SJCRH30 (cell line): ENCODE results near the gene GALNTL6. TPM values are rescaled to one million over a fixed set of nuclear protein-coding genes. Genes with fewer than 3 reads are reported as not detected.
A peak's percentile ranks its signal among the peaks of the same experiment; 100 is the strongest.

Source experiments
- DNase-seq, 2 experiments: peaks; one replicate each; pipeline ENCODE4 v3.0.0-alpha.2; 2015 to 2020
- H3K27ac ChIP-seq: fragments of 250-450 bp; sonication (Bioruptor Pico); 2 replicates; pipeline ENCODE4 v1.5.1; 2020; ENCODE audit warnings: mild to moderate bottlenecking, moderate library complexity
- H3K27me3 ChIP-seq: fragments of 250-450 bp; sonication (Bioruptor Pico); 2 replicates; pipeline ENCODE4 v1.5.1; 2020; ENCODE audit warnings: mild to moderate bottlenecking, moderate library complexity
- H3K36me3 ChIP-seq: fragments of 250-450 bp; sonication (Bioruptor Pico); 2 replicates; pipeline ENCODE4 v1.5.1; 2020; ENCODE audit warnings: mild to moderate bottlenecking, moderate library complexity
- H3K4me1 ChIP-seq: fragments of 250-450 bp; sonication (Bioruptor Pico); 2 replicates; pipeline ENCODE4 v1.5.1; 2020; ENCODE audit warnings: mild to moderate bottlenecking, moderate library complexity
- H3K4me3 ChIP-seq: fragments of 250-450 bp; sonication (Bioruptor Pico); 2 replicates; pipeline ENCODE4 v1.5.1; 2020; ENCODE audit warnings: mild to moderate bottlenecking, moderate library complexity
- H3K9me3 ChIP-seq: fragments of 250-450 bp; sonication (Bioruptor Pico); replicated peaks from 2 replicates; pipeline ENCODE4 v1.5.1; 2020; ENCODE audit warnings: mild to moderate bottlenecking, moderate library complexity
- total RNA-seq: library from RNA; depleted of rRNA; stranded (reverse); fragments of >200 nt; shearing (Covaris generic); gene quantifications from 2 replicates; pipeline ENCODE4 v1.2.3, GENCODE V29; 2014

GALNTL6 gene
- total RNA-seq, 1 experiment from 2014 or later: 0.36 TPM

DNA sequence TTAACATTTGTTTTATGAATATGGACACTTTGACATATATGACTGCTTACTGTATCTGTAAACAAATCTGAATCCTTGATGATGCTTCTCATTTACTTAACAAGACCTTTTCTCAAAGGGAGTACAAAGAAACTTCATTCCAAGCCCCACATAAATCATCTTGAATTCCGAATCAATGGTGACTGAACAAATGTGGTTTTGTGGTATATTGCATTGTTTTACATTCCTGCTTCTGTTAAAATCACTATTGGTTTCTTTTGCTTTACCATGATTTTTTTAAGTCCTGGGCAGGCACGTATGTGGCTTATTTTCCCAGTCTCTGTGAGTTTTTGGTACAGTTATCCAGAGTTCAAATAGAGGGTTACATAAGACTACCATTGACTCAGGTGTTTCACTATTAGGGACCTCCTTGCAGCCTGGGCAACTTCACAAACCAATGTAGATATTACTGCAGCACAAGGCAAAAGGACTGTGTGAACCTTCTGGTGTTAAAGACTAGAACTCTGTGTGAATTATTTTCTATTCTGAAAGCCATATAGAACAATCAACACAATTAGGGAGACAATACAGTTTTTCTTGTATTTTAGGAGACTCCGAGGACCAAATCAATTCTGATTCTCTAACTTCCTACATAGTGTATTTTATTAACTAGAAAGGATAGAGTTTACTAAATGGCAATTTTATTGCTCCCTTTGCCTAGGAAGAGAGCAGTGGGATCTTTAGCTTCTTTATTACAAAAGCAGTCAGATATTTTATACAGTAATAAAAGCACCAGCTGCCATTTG is 196.4 kb downstream of the GALNTL6 start:
- no peak for DNase-seq
- Histone ChIP-seq H3K36me3 (no peaks in the 10 kb centered on the region), H3K9me3 (no peaks in the 10 kb centered on the region), H3K4me3 (no peak overlapping the region), H3K27me3 (no peaks in the 10 kb centered on the region), H3K4me1 (no peaks in the 10 kb centered on the region), H3K27ac (no peak overlapping the region)

- Histone ChIP-seq H3K4me3 (no peak overlapping the region), H3K27me3 (no peaks in the 10 kb centered on the region), H3K27ac (no peak overlapping the region), H3K36me3 (no peaks in the 10 kb centered on the region), H3K9me3 (no peaks in the 10 kb centered on the region), H3K4me1 (no peaks in the 10 kb centered on the region)
- DNase-seq: no peak
Observed at GRCh38 chr4:172011196-172011595, 198.0 kb downstream of the GALNTL6 start.

- Histone ChIP-seq H3K27me3 (no peaks in the 10 kb centered on the region), H3K36me3 (no peaks in the 10 kb centered on the region), H3K4me3 (no peak overlapping the region), H3K4me1 (no peaks in the 10 kb centered on the region), H3K9me3 (no peaks in the 10 kb centered on the region), H3K27ac (no peak overlapping the region)
- DNase-seq: no peak
Observed at GRCh38 chr4:172018358-172018757, 205.2 kb downstream of the GALNTL6 start.

GRCh38 chr4:172035562-172035961 is 222.4 kb downstream of the GALNTL6 start:
- Histone ChIP-seq H3K27me3 (no peaks in the 10 kb centered on the region), H3K4me1 (no peaks in the 10 kb centered on the region), H3K4me3 (no peak overlapping the region), H3K9me3 (no peaks in the 10 kb centered on the region), H3K36me3 (no peaks in the 10 kb centered on the region), H3K27ac (no peak overlapping the region)
- no peak for DNase-seq

- Histone ChIP-seq H3K27ac (no peak overlapping the region), H3K4me1 (no peaks in the 10 kb centered on the region), H3K27me3 (no peaks in the 10 kb centered on the region), H3K4me3 (no peak overlapping the region), H3K36me3 (no peaks in the 10 kb centered on the region), H3K9me3 (no peaks in the 10 kb centered on the region)
- DNase-seq: no peak
Observed at GRCh38 chr4:172040766-172041165, 227.6 kb downstream of the GALNTL6 start.

GRCh38 chr4:172042714-172043114 is 229.5 kb downstream of the GALNTL6 start:
- no peaks in the 10 kb centered on the region for H3K4me1 ChIP-seq
- H3K27me3 ChIP-seq: no peaks in the 10 kb centered on the region
- no peak overlapping the region for H3K4me3 ChIP-seq
- no peaks in the 10 kb centered on the region for H3K36me3 ChIP-seq
- H3K9me3 ChIP-seq: no peaks in the 10 kb centered on the region
- no peak overlapping the region for H3K27ac ChIP-seq
- DNase-seq: peak; percentile 3 to 22

DNA sequence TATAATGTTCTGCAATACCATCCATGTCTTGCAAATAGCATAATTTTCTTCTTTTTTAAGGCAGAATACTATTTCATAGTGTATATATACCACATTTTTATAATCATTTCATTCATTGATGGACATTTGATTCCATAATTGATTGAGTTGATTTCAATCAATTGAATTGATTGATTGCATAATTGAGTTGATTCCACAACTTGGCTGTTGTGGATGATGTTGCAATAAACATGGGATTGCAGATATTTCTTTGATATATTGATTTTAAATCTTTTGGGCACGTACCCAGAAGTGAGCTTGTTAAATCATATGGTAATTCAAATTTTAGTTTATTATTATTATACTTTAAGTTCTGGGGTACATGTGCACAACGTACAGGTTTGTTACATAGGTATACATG is 232.8 kb downstream of the GALNTL6 start:
- H3K36me3 ChIP-seq: no peaks in the 10 kb centered on the region
- H3K4me1 ChIP-seq: no peaks in the 10 kb centered on the region
- no peak overlapping the region for H3K27ac ChIP-seq
- no peaks in the 10 kb centered on the region for H3K27me3 ChIP-seq
- H3K4me3 ChIP-seq: no peak overlapping the region
- H3K9me3 ChIP-seq: no peaks in the 10 kb centered on the region
- DNase-seq: no peak

GRCh38 chr4:172048666-172049065 is 235.5 kb downstream of the GALNTL6 start:
- DNase-seq: no peak
- H3K4me1 ChIP-seq: no peaks in the 10 kb centered on the region
- no peaks in the 10 kb centered on the region for H3K27me3 ChIP-seq
- no peaks in the 10 kb centered on the region for H3K36me3 ChIP-seq
- H3K9me3 ChIP-seq: no peaks in the 10 kb centered on the region
- H3K4me3 ChIP-seq: no peak overlapping the region
- H3K27ac ChIP-seq: no peak overlapping the region

DNA sequence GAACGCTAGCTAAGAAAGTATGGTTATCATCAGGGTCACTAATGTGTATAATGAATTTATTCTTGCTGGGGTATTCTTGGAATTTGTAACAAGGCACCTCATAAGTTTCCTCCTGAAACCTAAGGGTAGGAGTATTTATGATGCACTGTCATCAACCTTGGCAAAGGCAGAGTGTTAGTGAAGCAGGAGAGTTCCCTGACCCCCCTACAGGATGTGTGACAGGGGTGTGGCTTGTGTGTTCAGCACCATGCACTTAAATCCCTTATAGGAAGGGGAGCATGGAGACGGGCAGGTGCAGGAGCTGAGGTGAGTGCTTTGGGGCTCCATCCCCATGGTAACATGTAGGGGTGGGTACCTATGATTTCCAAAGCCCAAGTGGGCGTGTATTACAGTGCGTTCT is 237.7 kb downstream of the GALNTL6 start:
- H3K27me3 ChIP-seq: no peaks in the 10 kb centered on the region
- no peaks in the 10 kb centered on the region for H3K4me1 ChIP-seq
- no peaks in the 10 kb centered on the region for H3K9me3 ChIP-seq
- no peak for DNase-seq
- H3K36me3 ChIP-seq: no peaks in the 10 kb centered on the region
- H3K4me3 ChIP-seq: no peak overlapping the region
- H3K27ac ChIP-seq: no peak overlapping the region

- DNase-seq: no peak
- Histone ChIP-seq H3K27me3 (no peaks in the 10 kb centered on the region), H3K9me3 (no peaks in the 10 kb centered on the region), H3K36me3 (no peaks in the 10 kb centered on the region), H3K27ac (no peak overlapping the region), H3K4me1 (no peaks in the 10 kb centered on the region), H3K4me3 (no peak overlapping the region)
Observed at GRCh38 chr4:172055046-172055445, 241.8 kb downstream of the GALNTL6 start.

- Histone ChIP-seq H3K27ac (no peak overlapping the region), H3K4me1 (no peaks in the 10 kb centered on the region), H3K27me3 (no peaks in the 10 kb centered on the region), H3K9me3 (no peaks in the 10 kb centered on the region), H3K4me3 (no peak overlapping the region), H3K36me3 (no peaks in the 10 kb centered on the region)
- DNase-seq: no peak
Observed at GRCh38 chr4:172055498-172055897, 242.3 kb downstream of the GALNTL6 start.

DNA sequence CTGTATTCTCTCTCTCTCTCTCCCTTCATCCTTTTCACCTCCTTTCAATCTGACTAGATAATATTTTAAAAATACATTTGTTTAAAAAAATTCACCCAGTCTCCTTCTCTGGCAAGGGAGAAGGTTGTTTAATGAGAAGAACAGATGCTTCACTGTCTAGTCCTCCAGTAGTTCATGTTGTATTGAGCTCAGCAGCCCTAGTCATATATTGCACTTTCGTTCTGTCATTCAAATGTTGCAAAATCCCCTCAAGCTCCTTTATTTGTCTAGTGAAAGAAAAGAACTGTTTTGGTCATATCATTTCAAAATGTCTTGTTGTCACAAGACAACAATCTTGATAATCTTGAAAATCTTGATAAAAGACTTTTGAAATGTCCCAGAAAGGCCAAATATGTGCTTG is 248.0 kb downstream of the GALNTL6 start:
- DNase-seq: no peak
- Histone ChIP-seq H3K27ac (no peak overlapping the region), H3K9me3 (no peaks in the 10 kb centered on the region), H3K4me1 (no peaks in the 10 kb centered on the region), H3K4me3 (no peak overlapping the region), H3K36me3 (no peaks in the 10 kb centered on the region), H3K27me3 (no peaks in the 10 kb centered on the region)

DNA sequence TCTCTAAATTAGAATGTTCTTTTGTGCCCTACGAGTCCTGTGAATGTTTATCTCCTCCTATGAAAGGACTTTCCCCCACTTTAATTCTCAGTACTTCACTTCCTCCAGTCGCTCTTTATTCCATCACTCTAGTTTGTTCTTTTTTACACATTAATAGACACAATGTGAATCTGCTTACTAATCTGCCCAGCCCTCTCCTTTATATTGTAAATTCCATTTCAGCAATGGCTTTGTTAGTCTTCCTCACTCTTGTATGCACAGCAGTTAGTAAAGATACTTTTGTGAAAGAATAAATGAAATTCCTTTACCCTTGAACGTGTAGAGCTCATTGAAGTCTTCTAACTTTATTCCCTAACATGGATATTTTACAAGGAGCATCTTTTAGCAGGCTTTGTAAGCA is 255.3 kb downstream of the GALNTL6 start:
- H3K27me3 ChIP-seq: no peaks in the 10 kb centered on the region
- DNase-seq: no peak
- H3K36me3 ChIP-seq: no peaks in the 10 kb centered on the region
- H3K9me3 ChIP-seq: no peaks in the 10 kb centered on the region
- no peaks in the 10 kb centered on the region for H3K4me1 ChIP-seq
- no peak overlapping the region for H3K27ac ChIP-seq
- no peak overlapping the region for H3K4me3 ChIP-seq

DNA sequence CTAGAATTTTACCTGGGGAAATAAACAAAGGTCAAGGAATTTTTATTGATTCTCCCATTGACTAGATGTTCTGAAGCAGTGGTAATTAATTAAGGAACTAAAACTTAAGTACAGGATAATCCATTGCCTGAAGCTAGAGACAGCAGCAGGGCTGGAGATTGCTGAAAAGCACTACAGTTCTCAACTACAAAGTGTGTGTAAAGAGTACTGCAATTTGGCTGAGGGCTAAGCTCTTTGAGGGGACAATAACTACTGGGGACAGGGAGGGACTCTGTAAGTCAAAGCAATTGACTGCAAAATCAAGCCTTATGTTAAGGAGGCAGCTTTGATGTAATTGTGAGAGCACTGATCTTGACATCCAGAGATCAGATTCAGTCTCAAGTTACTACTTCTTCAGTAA is 260.4 kb downstream of the GALNTL6 start:
- no peak for DNase-seq
- H3K9me3 ChIP-seq: no peaks in the 10 kb centered on the region
- no peaks in the 10 kb centered on the region for H3K36me3 ChIP-seq
- H3K27ac ChIP-seq: no peak overlapping the region
- H3K4me1 ChIP-seq: no peaks in the 10 kb centered on the region
- H3K27me3 ChIP-seq: no peaks in the 10 kb centered on the region
- no peak overlapping the region for H3K4me3 ChIP-seq

GRCh38 chr4:172083272-172083671 is 270.1 kb downstream of the GALNTL6 start:
- no peak for DNase-seq
- H3K4me3 ChIP-seq: no peak overlapping the region
- H3K36me3 ChIP-seq: no peaks in the 10 kb centered on the region
- H3K27me3 ChIP-seq: no peaks in the 10 kb centered on the region
- no peaks in the 10 kb centered on the region for H3K4me1 ChIP-seq
- no peaks in the 10 kb centered on the region for H3K9me3 ChIP-seq
- no peak overlapping the region for H3K27ac ChIP-seq

GRCh38 chr4:172088556-172088955 is 275.4 kb downstream of the GALNTL6 start:
- no peak for DNase-seq
- no peak overlapping the region for H3K27ac ChIP-seq
- no peaks in the 10 kb centered on the region for H3K27me3 ChIP-seq
- no peak overlapping the region for H3K4me3 ChIP-seq
- H3K36me3 ChIP-seq: no peaks in the 10 kb centered on the region
- H3K4me1 ChIP-seq: no peaks in the 10 kb centered on the region
- no peaks in the 10 kb centered on the region for H3K9me3 ChIP-seq
